Measurements from ENCODE around the gene ATF2.

- TF ChIP-seq TBP (IDR thresholded peaks at IDR 0.05; ENCODE audit: low read depth, low read length), result no peak
- TF ChIP-seq, protein P1, sequence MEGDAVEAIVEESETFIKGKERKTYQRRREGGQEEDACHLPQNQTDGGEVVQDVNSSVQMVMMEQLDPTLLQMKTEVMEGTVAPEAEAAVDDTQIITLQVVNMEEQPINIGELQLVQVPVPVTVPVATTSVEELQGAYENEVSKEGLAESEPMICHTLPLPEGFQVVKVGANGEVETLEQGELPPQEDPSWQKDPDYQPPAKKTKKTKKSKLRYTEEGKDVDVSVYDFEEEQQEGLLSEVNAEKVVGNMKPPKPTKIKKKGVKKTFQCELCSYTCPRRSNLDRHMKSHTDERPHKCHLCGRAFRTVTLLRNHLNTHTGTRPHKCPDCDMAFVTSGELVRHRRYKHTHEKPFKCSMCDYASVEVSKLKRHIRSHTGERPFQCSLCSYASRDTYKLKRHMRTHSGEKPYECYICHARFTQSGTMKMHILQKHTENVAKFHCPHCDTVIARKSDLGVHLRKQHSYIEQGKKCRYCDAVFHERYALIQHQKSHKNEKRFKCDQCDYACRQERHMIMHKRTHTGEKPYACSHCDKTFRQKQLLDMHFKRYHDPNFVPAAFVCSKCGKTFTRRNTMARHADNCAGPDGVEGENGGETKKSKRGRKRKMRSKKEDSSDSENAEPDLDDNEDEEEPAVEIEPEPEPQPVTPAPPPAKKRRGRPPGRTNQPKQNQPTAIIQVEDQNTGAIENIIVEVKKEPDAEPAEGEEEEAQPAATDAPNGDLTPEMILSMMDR (IDR thresholded peaks at IDR 0.05; ENCODE audit: control extremely low read depth in 1 of 3, insufficient read depth in 1 of 3, low read depth in 1 of 3, low read length in 3 of 3), result no peak
These were observed 110.8 kb downstream of the ATF2 start for GRCh38 chr2:175057078-175057685.
